Fibroblast of villous mesenchyme (primary cell): Measurements from ENCODE around the gene CADM1. TPM values are rescaled to one million over a fixed set of nuclear protein-coding genes. Genes with fewer than 3 reads are reported as not detected.

Experiments
- DNase-seq: peaks from one replicate; pipeline ENCODE4 v3.0.0-alpha.2; 2010; ENCODE audit warnings: low read depth
- H3K4me3 ChIP-seq: 2 replicates; pipeline ENCODE4 v1.5.1; 2011; ENCODE audit warnings: low read depth, mild to moderate bottlenecking, low read length
- CTCF ChIP-seq: IDR thresholded peaks from 2 replicates; pipeline ENCODE4 v1.5.1; 2012; ENCODE audit warnings: low read depth, mild to moderate bottlenecking, low read length; ENCODE audit not compliant: insufficient read depth
- total RNA-seq: library from RNA; depleted of rRNA; stranded (reverse); fragments of >200 nt; gene quantifications from 2 replicates; pipeline ENCODE4 v1.2.3, GENCODE V29; 2012

The CADM1 gene
- total RNA-seq, 1 donor = 9.1 TPM

DNA sequence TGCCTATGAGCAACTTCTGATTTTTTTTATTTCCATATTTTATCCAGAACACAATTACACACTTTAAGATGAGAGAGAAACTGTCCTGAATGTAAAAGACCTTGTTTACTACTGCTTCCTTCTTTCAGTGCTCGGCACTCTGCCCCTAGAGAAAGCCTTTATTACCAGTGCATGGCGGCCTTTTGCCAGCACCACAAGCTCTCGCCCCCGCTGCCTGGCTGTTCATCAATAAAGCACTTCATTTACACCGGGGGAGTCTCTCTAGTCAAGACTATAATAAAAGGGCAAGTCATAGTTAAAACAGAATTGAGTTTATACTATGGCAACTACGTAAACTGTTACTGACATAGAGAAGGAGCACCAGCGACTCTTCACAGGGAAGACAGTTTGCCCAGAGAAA is 259.5 kb downstream of the CADM1 start:
- DNase-seq = no peak
- no peak for TF ChIP-seq CTCF
- H3K4me3 ChIP-seq = no peak overlapping the region

- no peak overlapping the region for H3K4me3 ChIP-seq
- no peak for TF ChIP-seq CTCF
- DNase-seq = no peak
These were observed 259.9 kb downstream of the CADM1 start for GRCh38 chr11:115244296-115244695.

DNA sequence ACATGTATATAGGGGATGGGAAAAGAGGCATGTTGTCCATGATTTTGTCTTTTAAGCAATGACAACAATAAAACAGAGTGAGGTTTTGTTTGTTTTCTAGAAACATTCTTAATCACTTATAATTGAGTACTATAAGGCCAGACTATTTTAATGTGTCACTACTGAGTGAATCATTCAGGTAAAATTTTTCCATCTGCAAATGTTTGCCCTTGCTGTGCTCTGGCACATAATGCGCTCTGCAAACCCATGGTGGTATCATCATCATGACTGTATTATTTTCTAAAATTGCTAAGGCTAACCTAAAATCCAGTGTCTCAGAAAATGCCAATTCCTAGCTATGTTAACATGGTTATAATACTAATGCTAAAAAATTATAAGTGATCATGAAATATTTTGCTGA is 261.2 kb downstream of the CADM1 start:
- DNase-seq = no peak
- no peak overlapping the region for H3K4me3 ChIP-seq
- TF ChIP-seq CTCF = no peak

DNA sequence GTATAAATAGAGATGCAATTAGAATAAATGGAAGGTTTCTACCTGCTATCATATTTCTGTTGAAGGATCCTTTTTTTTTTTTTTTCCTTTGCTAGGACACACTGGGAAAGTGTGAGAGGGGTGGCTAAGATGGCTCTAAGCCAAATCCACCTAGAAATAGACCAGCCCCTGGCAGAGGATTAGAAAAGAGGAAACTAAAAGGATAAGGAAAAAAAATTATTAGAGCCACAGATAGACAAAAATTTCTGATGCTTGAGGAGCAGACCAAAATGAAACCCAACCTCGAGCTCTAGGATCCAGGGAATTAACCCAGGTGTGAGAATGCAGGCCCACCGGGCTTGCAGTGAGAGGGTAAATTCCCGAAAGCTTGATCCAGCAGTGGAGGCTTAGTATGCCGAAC is 262.3 kb downstream of the CADM1 start:
- H3K4me3 ChIP-seq = no peak overlapping the region
- TF ChIP-seq CTCF = no peak
- DNase-seq = no peak

GRCh38 chr11:115238791-115239190 is 265.4 kb downstream of the CADM1 start:
- TF ChIP-seq CTCF = no peak
- no peak for DNase-seq
- H3K4me3 ChIP-seq = no peak overlapping the region

- TF ChIP-seq CTCF = no peak
- DNase-seq = no peak
- H3K4me3 ChIP-seq = no peak overlapping the region
These were observed 266.1 kb downstream of the CADM1 start for GRCh38 chr11:115238086-115238485.

GRCh38 chr11:115237578-115237977 is 266.6 kb downstream of the CADM1 start:
- no peak for TF ChIP-seq CTCF
- no peak for DNase-seq
- H3K4me3 ChIP-seq = no peak overlapping the region
